Measurements from ENCODE around the gene CASP10. TPM values are rescaled to one million over a fixed set of nuclear protein-coding genes. Genes with fewer than 3 reads are reported as not detected.

Gene CASP10
- total RNA-seq, 4 donors from 2014 or later, result 17.8 to 26.5 (median 20.8) TPM

- TF ChIP-seq CTCF (IDR thresholded peaks at IDR 0.05; ENCODE audit: low read depth), result no peak
Measured at GRCh38 chr2:201261906-201262305, 79.0 kb downstream of the CASP10 start.

GRCh38 chr2:201262718-201263117 is 79.8 kb downstream of the CASP10 start:
- TF ChIP-seq CTCF (IDR thresholded peaks at IDR 0.05; ENCODE audit: low read depth), result no peak

- no peak for TF ChIP-seq CTCF (IDR thresholded peaks at IDR 0.05; ENCODE audit: low read depth)
Measured at GRCh38 chr2:201263779-201264178, 80.8 kb downstream of the CASP10 start.

- TF ChIP-seq CTCF (IDR thresholded peaks at IDR 0.05; ENCODE audit: low read depth), result no peak
Measured at GRCh38 chr2:201264472-201265173, 81.7 kb downstream of the CASP10 start.

- no peak for TF ChIP-seq CTCF (IDR thresholded peaks at IDR 0.05; ENCODE audit: low read depth)
Measured at GRCh38 chr2:201266629-201267028, 83.7 kb downstream of the CASP10 start.

- no peak for TF ChIP-seq CTCF (IDR thresholded peaks at IDR 0.05; ENCODE audit: low read depth)
Measured at GRCh38 chr2:201267278-201268030, 84.5 kb downstream of the CASP10 start.

- TF ChIP-seq CTCF (IDR thresholded peaks at IDR 0.05; ENCODE audit: low read depth), result no peak
Measured at GRCh38 chr2:201269764-201270163, 86.8 kb downstream of the CASP10 start.

Measured in subcutaneous adipose tissue (tissue), 4 donors.